ENCODE data around the gene NGLY1.

Gene NGLY1

GRCh38 chr3:25783661-25784512, 644 bp upstream of the NGLY1 start:
- peak; percentile 50 for DNase-seq

- no peak for DNase-seq
These were observed 656 bp downstream of the NGLY1 start for GRCh38 chr3:25782636-25782937.

- no peak for DNase-seq
These were observed 1.3 kb downstream of the NGLY1 start for GRCh38 chr3:25781758-25782594.

GRCh38 chr3:25781145-25781757, 2.0 kb downstream of the NGLY1 start:
- no peak for DNase-seq

GRCh38 chr3:25780618-25781017, 2.6 kb downstream of the NGLY1 start:
- no peak for DNase-seq

GRCh38 chr3:25775936-25776335, 7.3 kb downstream of the NGLY1 start:
- DNase-seq, result no peak

GRCh38 chr3:25768851-25769250, 14.4 kb downstream of the NGLY1 start:
- DNase-seq, result no peak

- no peak for DNase-seq
These were observed 31.5 kb downstream of the NGLY1 start for GRCh38 chr3:25751725-25752124.

GRCh38 chr3:25751048-25751447, 32.2 kb downstream of the NGLY1 start:
- DNase-seq, result no peak

- DNase-seq, result no peak
These were observed 34.1 kb downstream of the NGLY1 start for GRCh38 chr3:25749031-25749581.

- no peak for DNase-seq
These were observed 35.1 kb downstream of the NGLY1 start for GRCh38 chr3:25748189-25748588.

- DNase-seq, result no peak
These were observed 36.2 kb downstream of the NGLY1 start for GRCh38 chr3:25747033-25747432.

- no peak for DNase-seq
These were observed 38.8 kb downstream of the NGLY1 start for GRCh38 chr3:25744470-25744869.

GRCh38 chr3:25728101-25728500, 55.1 kb downstream of the NGLY1 start:
- DNase-seq, result no peak

GRCh38 chr3:25727316-25727715, 55.9 kb downstream of the NGLY1 start:
- no peak for DNase-seq

- no peak for DNase-seq
These were observed 57.4 kb downstream of the NGLY1 start for GRCh38 chr3:25725810-25726209.

- no peak for DNase-seq
These were observed 58.1 kb downstream of the NGLY1 start for GRCh38 chr3:25724948-25725645.

GRCh38 chr3:25723802-25724201, 59.4 kb downstream of the NGLY1 start:
- no peak for DNase-seq

GRCh38 chr3:25719321-25719720, 63.9 kb downstream of the NGLY1 start:
- no peak for DNase-seq

- no peak for DNase-seq
These were observed 69.8 kb downstream of the NGLY1 start for GRCh38 chr3:25713341-25713985.

GRCh38 chr3:25711090-25711489, 72.2 kb downstream of the NGLY1 start:
- DNase-seq, result no peak

- DNase-seq, result no peak
These were observed 75.2 kb downstream of the NGLY1 start for GRCh38 chr3:25708036-25708435.
